HG03460 (cell line): ENCODE data around the gene PRMT7.
"Not testable (repeated sequence)": the region's sequence is repeated elsewhere in the genome, so short reads cannot be mapped to it uniquely, and the experiment has no call there.

Experiments
- ATAC-seq: cut with Tn5 transposase; IDR thresholded peaks from one replicate; pipeline ENCODE4 v1.9.1; 2021; ENCODE audit not compliant: unreplicated experiment

The PRMT7 gene

DNA sequence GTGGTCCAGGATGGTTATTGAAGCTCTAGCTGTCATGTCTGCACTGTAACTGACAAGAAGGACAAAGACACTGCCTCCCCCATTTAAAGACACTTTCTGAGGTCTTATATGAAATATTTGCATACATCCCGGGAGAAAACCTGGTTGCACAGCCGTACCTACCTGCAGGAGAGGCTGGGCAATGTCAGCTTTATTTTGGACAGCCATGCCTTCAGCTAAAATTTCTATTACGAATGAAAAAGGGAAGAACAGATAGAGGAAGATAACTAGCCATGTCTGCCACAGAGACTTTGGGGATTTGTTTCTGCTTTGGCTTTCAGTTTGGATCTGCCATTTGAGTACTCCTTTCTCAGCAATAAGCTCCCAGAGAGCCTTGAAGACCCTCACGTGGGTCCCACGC is 27.5 kb upstream of the PRMT7 start:
- no peak for ATAC-seq

DNA sequence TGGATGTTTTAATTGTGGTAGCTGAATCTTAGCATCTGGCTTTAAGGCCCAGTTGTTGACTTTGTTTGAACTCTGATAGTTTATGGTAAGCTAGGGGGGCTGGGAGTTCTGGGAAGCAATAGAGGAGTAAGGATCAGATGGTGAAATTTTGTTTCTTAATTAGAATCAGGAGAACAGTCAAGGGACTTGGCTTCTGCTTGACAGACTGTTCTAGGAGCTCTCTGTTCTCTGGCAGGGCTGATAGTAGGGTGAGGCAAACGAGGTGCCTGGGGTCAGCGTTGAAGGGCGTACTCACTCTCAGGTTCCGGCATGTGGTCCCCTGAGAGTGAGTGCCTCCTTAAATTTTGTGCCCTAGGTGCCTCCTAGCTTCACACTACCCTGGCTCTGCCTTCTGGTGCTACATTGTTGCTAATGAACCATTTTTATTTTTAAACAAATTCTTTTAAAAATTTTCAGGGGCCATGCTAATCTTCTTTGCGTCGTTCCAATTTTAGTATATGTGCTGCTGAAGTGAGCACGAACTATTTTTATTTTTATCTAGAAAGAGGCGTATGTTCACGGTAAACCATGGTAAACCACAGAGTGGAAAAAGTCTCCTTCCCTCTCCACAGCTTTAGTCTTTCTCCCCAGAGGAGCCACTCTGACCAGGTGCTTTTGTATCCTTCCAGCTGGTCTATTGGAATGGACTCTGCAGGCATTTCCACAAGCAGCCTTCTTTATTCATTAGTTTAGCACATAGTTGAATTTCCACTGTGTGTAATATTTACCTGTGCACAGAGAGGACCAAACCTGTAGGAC is 26.8 kb upstream of the PRMT7 start:
- no peak for ATAC-seq

DNA sequence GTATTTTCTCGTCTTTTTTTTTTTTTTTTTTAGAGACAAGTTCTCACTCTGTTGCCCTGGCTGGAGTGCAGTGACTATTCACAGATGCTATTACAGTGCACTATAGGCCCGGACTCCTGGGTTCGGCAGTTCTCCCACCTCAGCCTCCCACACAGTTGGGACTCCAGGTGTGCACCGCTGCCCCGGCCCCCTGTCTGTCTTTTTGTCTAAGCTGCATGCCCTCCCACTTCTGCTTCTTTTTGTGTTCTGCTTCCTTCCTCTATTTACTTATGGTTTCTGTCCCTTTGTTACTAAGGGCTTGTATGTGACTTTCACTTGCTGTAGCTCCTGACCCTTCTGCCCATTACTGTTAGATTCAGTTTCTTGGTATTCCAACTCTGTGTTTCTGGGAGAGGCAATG is 26.0 kb upstream of the PRMT7 start:
- peak; percentile 51 for ATAC-seq

DNA sequence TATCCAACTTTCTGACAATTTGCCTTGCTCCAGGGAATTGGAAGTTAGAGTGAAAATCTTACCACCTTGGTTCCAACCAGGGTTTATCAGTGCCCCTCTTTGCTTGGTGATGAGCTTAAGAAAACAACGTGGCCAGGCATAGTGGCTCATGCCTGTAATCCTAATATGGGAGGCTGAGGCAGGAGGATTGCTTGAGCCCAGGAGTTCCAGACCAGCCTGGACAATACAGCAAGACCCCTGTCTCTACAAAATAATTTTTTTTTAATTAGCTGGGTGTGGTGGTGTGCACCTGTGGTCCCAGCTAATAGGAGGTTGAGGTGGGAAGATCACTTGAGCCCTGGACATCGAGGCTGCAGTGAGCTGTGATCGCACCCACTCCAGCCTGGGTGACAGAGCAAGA is 25.1 kb upstream of the PRMT7 start:
- no peak for ATAC-seq

DNA sequence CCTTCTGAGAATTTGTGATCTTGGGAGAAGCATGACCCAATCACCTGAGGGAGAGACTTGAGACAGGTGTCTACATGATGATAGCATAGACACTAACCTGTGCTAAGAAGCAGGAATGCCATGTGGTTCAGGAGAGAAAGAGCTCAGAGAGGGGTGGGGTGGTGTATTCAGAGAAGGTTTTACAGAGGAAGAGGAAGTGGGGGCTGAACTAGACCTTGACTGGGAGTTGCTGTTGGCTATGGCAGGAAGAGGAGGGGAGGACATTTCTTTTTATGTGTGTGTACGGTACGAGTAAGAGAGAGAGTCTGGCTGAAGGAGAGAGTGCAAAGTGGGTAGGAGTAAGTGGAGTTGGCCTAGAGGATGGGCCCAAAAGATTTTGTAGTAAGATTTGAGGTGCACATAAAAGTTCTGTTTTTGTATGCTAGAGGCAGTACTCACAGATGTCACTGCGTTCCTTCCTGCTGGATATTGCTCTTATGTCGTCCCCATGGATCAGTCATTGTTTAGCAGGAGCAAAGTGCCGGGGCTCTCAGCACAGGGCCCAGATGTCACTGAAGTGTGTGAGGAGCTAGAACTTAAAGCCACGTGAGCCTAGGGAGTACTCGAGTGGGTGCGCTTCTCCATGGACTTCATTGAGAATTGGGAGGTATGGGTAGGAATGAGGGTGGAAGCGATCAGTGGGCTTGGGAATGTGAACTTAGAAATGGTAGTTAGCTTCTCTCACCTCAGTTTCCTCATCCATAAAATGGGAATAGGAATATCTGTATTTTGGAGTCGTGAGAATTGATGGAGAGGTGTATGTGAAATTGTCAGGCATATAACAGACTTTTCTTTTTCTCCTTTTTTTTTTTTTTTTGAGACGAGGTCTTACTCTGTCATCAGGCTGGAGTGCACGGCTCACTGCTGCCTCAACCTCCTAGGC is 24.4 kb upstream of the PRMT7 start:
- no peak for ATAC-seq

DNA sequence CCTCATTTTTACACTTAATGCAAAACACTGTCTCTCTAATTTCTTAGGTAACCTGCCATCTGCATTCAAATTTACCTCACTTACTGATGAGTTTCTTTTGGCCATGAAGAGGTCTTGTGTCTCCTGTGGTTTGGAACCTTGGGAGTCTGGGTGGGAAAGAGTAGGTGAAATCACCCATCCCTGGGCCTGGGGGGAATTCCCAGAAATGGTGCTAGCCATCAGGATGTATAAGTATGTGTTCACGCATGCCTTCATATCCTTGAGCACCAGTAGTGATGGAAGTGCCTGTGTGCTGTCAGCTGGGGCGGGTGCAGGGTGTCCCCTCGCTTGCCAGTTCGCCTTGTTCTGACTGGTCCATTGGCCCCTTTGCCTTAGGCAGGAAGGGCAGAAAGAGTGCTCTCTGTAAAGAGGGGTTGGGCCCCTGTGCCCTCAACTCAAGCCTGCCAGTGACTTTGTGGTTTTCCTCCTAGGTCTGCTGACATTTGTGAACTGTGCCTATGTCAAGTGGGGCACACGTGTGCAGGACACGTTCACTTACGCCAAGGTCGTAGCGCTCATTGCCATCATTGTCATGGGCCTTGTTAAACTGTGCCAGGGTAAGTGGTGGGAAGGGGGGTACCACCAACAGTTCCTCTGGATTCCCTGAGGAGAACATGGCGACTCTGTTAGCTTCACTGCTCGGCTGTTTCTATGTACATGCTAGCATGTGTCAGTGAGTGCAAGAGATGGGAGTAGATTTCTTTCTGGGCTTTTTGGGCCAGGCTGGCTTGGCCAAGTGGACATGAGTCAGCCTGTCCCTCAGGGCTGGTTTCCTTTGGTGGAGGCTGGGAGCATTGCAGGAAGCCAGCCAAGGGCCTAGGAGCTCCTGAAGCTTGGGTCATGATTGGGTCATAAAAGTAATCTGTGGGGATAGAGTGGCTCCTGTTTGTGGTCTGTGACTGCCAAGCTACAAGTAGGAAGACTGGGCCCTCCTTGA is 23.3 kb upstream of the PRMT7 start:
- ATAC-seq = no peak

DNA sequence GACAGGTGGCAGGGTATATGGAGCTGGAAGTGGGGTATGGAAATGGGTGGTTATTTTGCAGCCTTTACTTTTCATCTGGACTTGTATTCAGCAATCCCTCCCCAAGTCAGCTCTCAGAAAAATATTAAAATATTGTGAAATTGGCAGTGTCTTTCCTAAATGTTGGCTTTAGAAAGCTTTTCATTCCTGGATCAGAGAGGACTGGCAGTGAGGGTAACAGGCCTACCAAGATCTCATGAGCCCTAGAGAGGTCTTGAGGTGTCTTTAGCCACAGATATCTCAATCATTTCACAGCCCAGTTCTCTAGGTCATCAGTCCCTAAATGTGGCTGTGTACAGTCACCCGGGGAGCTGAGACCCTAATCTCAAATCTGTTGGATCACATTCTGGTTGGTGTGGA is 22.6 kb upstream of the PRMT7 start:
- ATAC-seq = no peak

DNA sequence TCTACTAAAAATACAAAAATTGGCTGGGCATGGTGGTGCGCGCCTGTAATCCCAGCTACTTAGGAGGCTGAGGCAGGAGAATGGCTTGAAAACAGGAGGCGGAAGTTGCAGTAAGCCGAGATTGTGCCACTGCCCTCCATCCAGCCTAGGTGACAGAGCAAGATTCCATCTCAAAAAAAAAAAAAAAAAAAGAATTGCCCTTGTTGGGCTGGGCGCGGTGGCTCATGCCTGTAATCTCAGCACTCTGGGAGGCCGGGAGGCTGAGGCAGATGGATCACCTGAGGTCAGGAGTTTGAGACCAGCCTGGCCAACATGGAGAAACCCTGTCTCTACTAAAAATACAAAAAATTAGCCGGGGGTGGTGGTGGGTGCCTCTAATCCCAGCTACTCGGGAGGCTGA is 22.0 kb upstream of the PRMT7 start:
- ATAC-seq = not testable (repeated sequence)

DNA sequence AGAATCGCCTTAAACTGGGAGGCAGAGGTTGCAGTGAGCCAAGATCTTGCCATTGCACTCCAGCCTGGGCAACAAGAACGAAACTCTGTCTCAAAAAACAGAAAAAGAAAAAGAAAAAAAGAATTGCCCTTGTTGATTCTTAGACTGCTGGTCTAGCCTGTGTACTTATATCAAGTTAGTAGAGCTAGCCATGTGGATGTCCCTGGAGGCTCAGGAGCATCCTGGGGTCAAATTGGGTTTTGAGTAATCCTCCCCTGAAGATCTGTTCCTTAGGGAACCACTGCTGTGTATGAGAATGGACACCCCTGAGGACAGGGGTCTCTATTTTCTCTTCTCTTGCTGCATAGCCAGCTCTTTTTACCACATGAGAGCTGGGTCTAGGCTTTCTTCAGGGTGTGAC is 21.6 kb upstream of the PRMT7 start:
- no peak for ATAC-seq

DNA sequence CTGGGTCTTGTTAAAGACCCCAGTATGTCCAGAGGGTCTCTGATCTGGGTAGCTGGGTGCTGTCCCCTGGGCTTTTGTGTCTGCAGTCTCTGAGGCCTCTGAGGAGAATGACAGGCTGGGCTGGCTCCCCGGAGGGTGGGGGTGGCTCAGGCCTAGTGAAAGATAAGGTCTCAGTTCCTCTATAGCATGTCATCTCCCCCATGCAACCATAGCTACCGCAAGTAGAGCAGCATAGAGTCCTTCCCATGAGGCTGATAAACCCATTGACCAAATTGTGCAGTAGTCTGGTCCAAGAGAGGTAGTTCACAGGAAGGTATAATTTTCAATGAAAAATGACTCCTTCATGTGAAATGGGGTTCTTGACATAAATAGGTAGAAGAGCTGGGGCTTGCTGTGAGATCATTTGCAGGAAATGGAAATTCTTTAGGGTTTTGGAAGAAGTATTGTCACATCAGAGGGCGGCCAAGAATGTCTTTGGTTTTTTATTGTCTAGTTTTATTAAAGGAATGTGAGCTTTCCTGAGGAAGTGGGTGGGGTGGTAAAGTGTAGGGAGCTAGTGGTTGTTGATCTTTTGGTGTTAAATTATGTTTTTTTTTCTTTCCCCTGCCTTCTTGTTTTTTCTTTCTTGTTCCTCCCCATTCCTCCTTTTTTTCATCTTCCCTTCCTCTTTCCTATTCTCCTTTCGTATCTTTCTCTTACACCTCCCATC is 21.0 kb upstream of the PRMT7 start:
- ATAC-seq = peak; percentile 80

DNA sequence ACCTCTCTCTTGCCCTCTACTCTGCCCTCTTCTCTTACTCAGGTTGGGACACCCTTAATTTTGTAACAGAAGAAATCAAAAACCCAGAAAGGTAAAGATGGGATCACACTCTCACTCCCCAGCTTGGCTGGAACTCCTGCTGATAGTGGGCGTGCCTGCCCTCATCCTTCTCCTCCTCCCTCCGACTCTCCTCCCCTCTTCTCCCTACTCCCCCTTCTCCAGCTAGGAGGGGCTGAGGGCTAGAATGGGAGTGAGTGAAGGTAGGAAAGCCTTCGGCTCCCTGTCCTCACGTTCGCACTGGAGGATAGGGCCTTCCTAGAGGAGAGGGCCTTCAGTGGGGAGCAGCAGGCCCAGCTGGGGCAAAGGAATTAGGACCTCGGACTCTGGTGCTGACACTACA is 20.4 kb upstream of the PRMT7 start:
- ATAC-seq = no peak

DNA sequence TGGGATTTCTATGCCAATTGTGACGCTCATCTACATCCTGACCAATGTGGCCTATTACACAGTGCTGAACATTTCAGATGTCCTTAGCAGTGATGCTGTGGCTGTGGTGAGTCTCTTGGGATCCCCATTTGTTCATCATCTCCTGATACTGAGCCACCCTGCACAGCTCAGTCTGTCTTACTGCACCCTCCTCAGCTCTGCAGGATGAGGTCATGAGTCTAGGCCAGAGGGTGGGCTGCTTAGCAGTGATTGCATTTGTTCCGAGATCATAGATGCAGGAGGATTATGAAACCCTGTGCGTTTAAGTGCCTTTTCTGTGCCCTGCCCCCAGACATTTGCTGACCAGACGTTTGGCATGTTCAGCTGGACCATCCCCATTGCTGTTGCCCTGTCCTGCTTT is 19.6 kb upstream of the PRMT7 start:
- no peak for ATAC-seq

DNA sequence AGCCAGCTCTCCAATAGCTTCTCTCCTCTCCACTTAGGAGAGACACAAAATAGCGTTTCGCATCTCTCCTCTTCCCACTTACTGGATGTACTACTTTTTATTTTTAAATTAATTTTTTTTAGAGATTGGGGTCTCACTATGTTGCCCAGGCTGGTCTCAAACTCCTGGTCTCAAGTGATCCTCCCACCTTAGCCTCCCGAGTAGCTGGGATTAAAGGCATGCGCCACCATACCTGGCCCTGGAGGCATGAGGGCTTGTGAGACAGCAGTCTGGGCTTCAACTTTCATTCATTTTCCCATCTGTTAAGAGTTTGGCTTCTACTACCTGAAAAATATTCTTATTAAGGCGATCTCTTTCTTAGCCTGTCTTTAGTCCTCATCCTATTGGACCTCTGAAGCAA is 18.4 kb upstream of the PRMT7 start:
- ATAC-seq = no peak

DNA sequence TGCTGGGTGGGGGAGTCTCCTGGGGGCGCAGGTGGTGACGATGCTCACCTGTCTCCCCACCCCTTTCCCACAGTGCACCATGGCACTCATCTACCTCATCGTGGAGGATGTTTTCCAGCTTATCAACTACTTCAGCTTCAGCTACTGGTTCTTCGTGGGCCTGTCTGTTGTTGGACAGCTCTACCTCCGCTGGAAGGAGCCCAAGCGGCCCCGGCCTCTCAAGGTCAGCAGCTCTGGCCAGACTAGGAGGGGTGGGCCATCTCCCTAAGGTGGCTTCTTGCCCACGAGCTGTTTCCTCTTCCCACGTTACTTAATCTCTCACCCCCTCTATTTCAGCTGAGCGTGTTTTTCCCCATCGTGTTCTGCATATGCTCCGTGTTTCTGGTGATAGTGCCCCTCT is 14.5 kb upstream of the PRMT7 start:
- no peak for ATAC-seq

DNA sequence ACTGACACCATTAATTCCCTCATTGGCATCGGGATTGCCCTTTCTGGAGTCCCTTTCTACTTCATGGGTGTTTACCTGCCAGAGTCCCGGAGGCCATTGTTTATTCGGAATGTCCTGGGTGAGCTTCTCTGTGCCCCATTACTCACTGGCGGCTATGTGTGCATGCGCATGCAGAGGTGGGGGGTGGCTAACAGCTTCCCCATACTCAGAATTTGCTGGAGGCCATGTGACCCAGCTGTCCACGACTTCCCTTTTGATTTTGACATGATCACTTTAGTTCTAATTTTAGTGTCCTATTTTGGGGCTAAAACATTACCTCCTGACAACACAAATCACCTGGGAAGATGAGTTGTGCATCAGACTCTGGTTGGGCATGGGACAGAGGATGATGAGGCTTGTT is 14.1 kb upstream of the PRMT7 start:
- no peak for ATAC-seq

DNA sequence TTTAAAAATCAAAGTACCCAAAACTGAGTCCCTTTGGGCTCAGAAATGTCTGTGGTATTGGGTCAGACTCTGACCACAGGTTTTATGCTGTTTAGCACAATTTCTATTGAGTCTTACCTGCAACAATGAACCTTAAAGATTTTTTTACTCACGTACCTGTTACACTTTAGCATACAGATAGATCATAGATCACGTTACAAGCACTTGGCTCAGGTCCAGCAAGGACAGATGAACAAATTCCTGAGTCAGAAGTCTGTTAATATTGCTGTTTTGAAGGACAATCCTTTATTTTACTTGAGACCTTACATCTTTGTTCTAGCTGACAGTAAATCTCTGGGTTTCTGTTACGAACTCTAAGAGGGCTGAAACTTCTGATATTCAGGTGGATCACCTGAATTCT is 12.9 kb upstream of the PRMT7 start:
- no peak for ATAC-seq

DNA sequence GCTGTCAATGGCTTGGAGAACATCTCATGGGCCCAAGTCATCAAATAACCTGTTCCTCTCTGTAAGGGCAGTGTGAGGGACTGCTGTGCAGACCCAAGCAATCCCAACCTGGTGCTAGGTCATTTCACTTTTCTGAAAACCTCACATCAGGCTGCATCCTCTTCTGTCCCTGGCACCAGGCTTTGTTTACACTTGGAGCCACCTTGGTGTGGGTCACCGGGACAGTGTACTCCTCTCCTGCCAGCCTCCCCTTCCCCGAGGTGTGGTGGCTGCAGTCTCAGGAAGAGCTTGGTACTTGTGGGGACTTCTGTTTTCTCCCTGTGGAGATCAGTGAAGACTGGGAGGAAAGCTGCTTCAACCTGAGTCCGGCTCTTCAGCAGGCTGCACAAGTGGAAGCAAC is 12.5 kb upstream of the PRMT7 start:
- ATAC-seq = no peak

DNA sequence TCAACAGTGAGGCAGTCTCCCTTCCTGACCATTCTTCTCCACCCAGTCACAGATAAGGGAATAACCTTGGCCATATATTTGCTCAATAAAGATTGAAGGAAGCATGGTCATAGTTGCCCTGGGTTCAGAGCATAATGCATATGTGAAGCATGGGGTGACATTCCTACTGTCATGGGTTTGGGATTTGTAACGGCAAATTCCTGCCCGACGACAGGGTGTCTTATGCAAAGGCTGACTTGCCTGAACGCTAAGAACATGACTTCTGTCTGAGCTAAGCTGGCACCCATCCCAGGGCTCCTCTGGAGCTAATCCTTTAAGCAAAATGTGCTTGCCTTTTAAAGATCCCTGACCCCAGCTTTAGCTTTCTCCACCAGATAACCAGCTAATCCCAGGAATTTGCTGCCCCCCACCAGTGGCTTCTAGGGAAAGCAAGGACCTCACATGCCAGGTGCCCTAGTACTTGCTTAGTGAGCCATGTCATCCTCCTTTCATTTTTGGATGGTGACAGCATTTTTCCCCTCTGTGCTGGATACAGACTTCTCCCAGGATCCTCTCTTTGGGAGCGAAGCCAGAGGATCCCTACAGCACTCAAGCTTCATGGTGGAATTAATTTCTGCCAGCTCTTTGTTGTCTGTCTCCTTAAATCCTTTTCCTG is 11.8 kb upstream of the PRMT7 start:
- ATAC-seq = no peak

DNA sequence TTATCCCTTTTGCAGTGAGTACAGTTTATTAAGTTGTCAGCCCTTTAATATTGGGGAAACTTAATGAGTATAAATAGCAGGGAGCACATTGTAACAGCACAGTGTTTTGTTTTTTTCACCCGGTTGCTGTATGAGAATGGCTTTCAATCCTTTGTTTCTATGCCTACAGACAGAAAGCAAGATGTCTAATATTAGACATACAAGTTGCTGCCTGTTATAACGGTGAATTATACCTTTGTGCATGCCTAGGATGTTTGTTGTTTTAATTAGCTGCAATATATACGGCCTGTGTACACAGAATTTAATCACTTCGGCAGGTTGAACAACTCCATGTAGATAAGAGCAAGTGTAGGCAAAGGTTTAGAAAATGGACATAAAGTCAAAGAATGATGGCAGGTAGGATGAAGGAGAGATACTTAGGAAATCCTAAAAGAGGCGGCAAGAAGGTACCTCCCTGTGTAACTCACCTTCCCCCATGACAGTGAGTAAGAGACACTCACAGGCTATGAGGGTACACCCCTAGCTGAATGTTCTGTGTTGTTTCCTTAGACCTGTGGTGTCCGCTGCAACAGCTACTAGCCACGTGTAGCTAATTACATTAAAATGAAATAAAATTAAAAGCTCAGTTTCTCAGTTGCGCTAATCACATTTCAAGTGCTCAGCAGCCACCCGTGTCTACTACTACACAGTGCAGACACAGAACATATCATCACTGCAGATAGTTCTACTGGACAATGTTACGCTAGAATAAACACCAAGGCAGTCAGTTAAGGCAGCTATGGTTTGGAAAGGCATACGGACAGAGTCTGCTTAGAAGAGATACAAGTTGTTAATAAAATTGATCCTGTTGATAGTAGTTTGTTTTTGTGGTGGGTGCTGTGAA is 11.0 kb upstream of the PRMT7 start:
- no peak for ATAC-seq
